Renal pelvis (tissue), 4 donors: Measurements from ENCODE around the gene STX17. TPM values are rescaled to one million over a fixed set of nuclear protein-coding genes. Genes with fewer than 3 reads are reported as not detected.
A peak's percentile ranks its signal among the peaks of the same experiment; 100 is the strongest.
"Not testable (repeated sequence)": the region's sequence is repeated elsewhere in the genome, so short reads cannot be mapped to it uniquely, and the experiment has no call there.

Experiments used
- DNase-seq: peaks from one replicate; pipeline ENCODE4 v3.0.0-alpha.2; 2013
- polyA plus RNA-seq, 3 donors: library from polyadenylated mRNA; unstranded; fragments of 120-200 nt; gene quantifications; one replicate each; pipeline ENCODE4 v1.2.1, GENCODE V29; 2013; ENCODE audit not compliant: insufficient read length in 3 of 3

The STX17 gene
- polyA plus RNA-seq, 3 donors, result 22.9 to 37.3 (median 35.2) TPM

GRCh38 chr9:99964336-99964735 lies 57.9 kb downstream of the STX17 start:
- DNase-seq, result no peak

- DNase-seq, result no peak
Observed at GRCh38 chr9:99966001-99966400, 59.5 kb downstream of the STX17 start.

- DNase-seq, result peak; percentile 12
Observed at GRCh38 chr9:99966716-99967115, 60.3 kb downstream of the STX17 start.

GRCh38 chr9:99967457-99967856 lies 61.0 kb downstream of the STX17 start:
- no peak for DNase-seq

- DNase-seq, result no peak
Observed at GRCh38 chr9:99970481-99970880, 64.0 kb downstream of the STX17 start.

GRCh38 chr9:99971410-99971809 lies 65.0 kb downstream of the STX17 start:
- DNase-seq, result no peak

- no peak for DNase-seq
Observed at GRCh38 chr9:99973455-99973854, 67.0 kb downstream of the STX17 start.

- DNase-seq, result no peak
Observed at GRCh38 chr9:99977033-99977792, 70.8 kb downstream of the STX17 start.

GRCh38 chr9:99978221-99978620 lies 71.8 kb downstream of the STX17 start:
- no peak for DNase-seq

GRCh38 chr9:99980598-99980997 lies 74.1 kb downstream of the STX17 start:
- DNase-seq, result no peak

- no peak for DNase-seq
Observed at GRCh38 chr9:99986642-99987041, 80.2 kb downstream of the STX17 start.

GRCh38 chr9:99990508-99990907 lies 84.1 kb downstream of the STX17 start:
- DNase-seq, result not testable (repeated sequence)

GRCh38 chr9:99998266-99998665 lies 91.8 kb downstream of the STX17 start:
- DNase-seq, result no peak

- no peak for DNase-seq
Observed at GRCh38 chr9:99998866-99999265, 92.4 kb downstream of the STX17 start.

- DNase-seq, result no peak
Observed at GRCh38 chr9:99999797-100000196, 93.3 kb downstream of the STX17 start.

GRCh38 chr9:100011062-100011681 lies 104.7 kb downstream of the STX17 start:
- peak; percentile 31 for DNase-seq

GRCh38 chr9:100012279-100012678 lies 105.8 kb downstream of the STX17 start:
- DNase-seq, result no peak

- no peak for DNase-seq
Observed at GRCh38 chr9:100013573-100013972, 107.1 kb downstream of the STX17 start.

- DNase-seq, result no peak
Observed at GRCh38 chr9:100014846-100015245, 108.4 kb downstream of the STX17 start.

GRCh38 chr9:100019541-100019940 lies 113.1 kb downstream of the STX17 start:
- DNase-seq, result no peak
